HepG2 (cell line): ENCODE results near the gene RAB3C. TPM values are rescaled to one million over a fixed set of nuclear protein-coding genes. Genes with fewer than 3 reads are reported as not detected.

Experiments used
- ATAC-seq: fragments of 200-7000 bp; cut with Tn5 transposase; 3 replicates; pipeline ENCODE4 v1.9.1; 2020; ENCODE audit warnings: mild to moderate bottlenecking, moderate library complexity
- BruUV-seq: library from RNA; stranded (reverse); fragments of 400-500 nt; replicated peaks from 2 replicates; lab custom pipeline; 2021; lab: Mats Ljungman, UMichigan
- CTCF ChIA-PET: fragments of 300-600 bp; formaldehyde crosslinking; extraction: SDS; loops from one replicate; lab custom pipeline; 2021; ENCODE audit warnings: low total read pairs, inconsistent platforms, low intra/inter-chr PET ratio; lab: Yijun Ruan, JAX
- POLR2A ChIA-PET: fragments of 350-600 bp; sonication (Branson Sonifier 250); formaldehyde crosslinking; loops from one replicate; lab custom pipeline; 2020; ENCODE audit warnings: antibody characterized with exemption, inconsistent platforms; lab: Yijun Ruan, JAX
- DNase-seq: peaks from one replicate; pipeline ENCODE4 v3.0.0-alpha.2; 2015; ENCODE audit warnings: low spot score
- FAIRE-seq: peaks from 3 replicates; lab custom pipeline; 2011; peaks lifted over from hg19 to GRCh38; lab: Jason Lieb, UNC
- H2AFZ ChIP-seq: one replicate; pipeline ENCODE4 v1.6.1; 2011; ENCODE audit warnings: low read length, inconsistent platforms
- H3K27ac ChIP-seq: fragments of 300-600 bp; 3 replicates; pipeline ENCODE4 v1.8.0; 2011; ENCODE audit warnings: mixed run types, mild to moderate bottlenecking, mixed read lengths, low read length, inconsistent platforms; ENCODE audit not compliant: insufficient read depth; ENCODE audit errors: extremely low read length
- H3K27me3 ChIP-seq, 2 experiments: fragments of 200-600 bp in 1 of 2; 2 replicates in 1 of 2; 3 replicates in 1 of 2; pipeline versions ENCODE4 v1.6.0 to v1.8.0; 2011; ENCODE audit warnings: low read length in 2 of 2, mild to moderate bottlenecking in 2 of 2, moderate library complexity in 2 of 2, inconsistent platforms in 1 of 2; ENCODE audit not compliant: insufficient read depth in 2 of 2, control insufficient read depth in 1 of 2
- H3K36me3 ChIP-seq, 2 experiments: fragments of 200-600 bp in 1 of 2; replicated peaks in 1 of 2; 2 replicates in 1 of 2; 3 replicates in 1 of 2; pipeline versions ENCODE4 v1.5.1 to v1.8.0; 2011; ENCODE audit warnings: low read length in 2 of 2, inconsistent platforms in 1 of 2; ENCODE audit not compliant: insufficient read depth in 2 of 2, control insufficient read depth in 1 of 2
- H3K4me1 ChIP-seq: 2 replicates; pipeline ENCODE4 v1.5.1; 2012; ENCODE audit warnings: low read length, inconsistent platforms; ENCODE audit not compliant: insufficient read depth
- H3K4me2 ChIP-seq: 2 replicates; pipeline ENCODE4 v1.6.0; 2011; ENCODE audit warnings: low read depth, low read length, inconsistent platforms
- H3K4me3 ChIP-seq, 3 experiments: fragments of 200-600 bp in 1 of 3; sonication (generic), shearing (Covaris generic) in 1 of 3; replicated peaks in 1 of 3; 2 replicates each; pipeline ENCODE4 v1.5.1; 2011 to 2016; ENCODE audit warnings: low read length in 3 of 3, inconsistent platforms in 2 of 3, low read depth in 2 of 3, mild to moderate bottlenecking in 2 of 3, control low read depth in 1 of 3, mixed read lengths in 1 of 3; ENCODE audit not compliant: insufficient read depth in 1 of 3
- H3K79me2 ChIP-seq: one replicate; pipeline ENCODE4 v1.6.1; 2011; ENCODE audit warnings: low read length, inconsistent platforms; ENCODE audit not compliant: insufficient read depth
- H3K9ac ChIP-seq: 2 replicates; pipeline ENCODE4 v1.6.0; 2011; ENCODE audit warnings: mild to moderate bottlenecking, low read depth, low read length, inconsistent platforms; ENCODE audit not compliant: insufficient read depth
- H3K9me3 ChIP-seq: 2 replicates; pipeline ENCODE4 v1.5.1; 2012; ENCODE audit warnings: mild to moderate bottlenecking, low read length
- H4K20me1 ChIP-seq: 2 replicates; pipeline ENCODE4 v1.6.0; 2011; ENCODE audit warnings: inconsistent platforms, mild to moderate bottlenecking, low read length, moderate library complexity; ENCODE audit not compliant: insufficient read depth
- IRF2 ChIP-seq: IDR thresholded peaks from 2 replicates; pipeline ENCODE4 v1.6.1; 2018; ENCODE audit warnings: missing genetic modification reagents, missing compliant biosample characterization
- MED8 ChIP-seq: sonication (generic); formaldehyde crosslinking; IDR thresholded peaks from 2 replicates; pipeline ENCODE4 v1.8.1; 2023; ENCODE audit warnings: mild to moderate bottlenecking, missing genetic modification reagents; ENCODE audit not compliant: insufficient replicate concordance
- NR2C2 ChIP-seq: sonication (generic); formaldehyde crosslinking; IDR thresholded peaks from 2 replicates; pipeline ENCODE4 v1.4.0; 2020; ENCODE audit warnings: missing genetic modification reagents, mild to moderate bottlenecking, moderate library complexity, borderline replicate concordance
- PPARG ChIP-seq: conservative IDR thresholded peaks from 2 replicates; pipeline ENCODE4 v1.6.1; 2016; ENCODE audit warnings: missing biosample characterization, missing genetic modification reagents
- RXRB ChIP-seq: IDR thresholded peaks from 2 replicates; pipeline ENCODE4 v1.6.1; 2016; ENCODE audit warnings: borderline replicate concordance, missing genetic modification reagents, missing compliant biosample characterization
- SALL2 ChIP-seq: sonication (generic); formaldehyde crosslinking; IDR thresholded peaks from 2 replicates; pipeline ENCODE4 v1.8.1; 2023; ENCODE audit warnings: mild to moderate bottlenecking, missing genetic modification reagents, inconsistent platforms
- ZNF652 ChIP-seq: IDR thresholded peaks from 2 replicates; pipeline ENCODE4 v1.6.1; 2016; ENCODE audit warnings: low read depth, borderline replicate concordance
- ZNF839 ChIP-seq: sonication (generic); formaldehyde crosslinking; IDR thresholded peaks from 2 replicates; pipeline ENCODE4 v1.4.0; 2020; ENCODE audit warnings: missing genetic modification reagents, mild to moderate bottlenecking, borderline replicate concordance
- ZNF850 ChIP-seq: sonication (generic); formaldehyde crosslinking; conservative IDR thresholded peaks from 2 replicates; pipeline ENCODE4 v1.9.0; 2021; ENCODE audit warnings: mild to moderate bottlenecking, missing genetic modification reagents
- WGBS: methylation state at CpG from one replicate; pipeline ENCODE4 v1.1.6; 2017; ENCODE audit warnings: low lambda C conversion rate; 5-methylcytosine and 5-hydroxymethylcytosine counted together
- in situ Hi-C: cut with HindIII; loops from 2 replicates; pipeline ENCODE4 v1.10.0; 2017; ENCODE audit warnings: low pct_unique_long_range_greater_than_20kb; ENCODE audit not compliant: extremely low pct_ligation_motif_present
- intact Hi-C: fragments of 100-400 bp; cut with micrococcal nuclease; formaldehyde crosslinking; loops from one replicate; pipeline ENCODE4 v1.10.0; 2022; ENCODE audit not compliant: unreplicated experiment
- polyA plus RNA-seq, 8 experiments: library from polyadenylated mRNA; depleted of rRNA in 3 of 8; stranded (reverse) in 7 of 8; unstranded in 1 of 8; fragments of >200 nt; fragmentation: Illumina TruSeq in 4 of 8; extraction: Trizol in 4 of 8; gene quantifications; 2 replicates each; pipeline versions ENCODE4 v1.2.1 to v1.2.3, GENCODE V29; 2011 to 2016; ENCODE audit warnings: low read depth in 4 of 8, missing spikeins in 1 of 8, mixed read lengths in 1 of 8; ENCODE audit not compliant: insufficient read depth in 1 of 8
- total RNA-seq, 5 experiments: library from RNA; depleted of rRNA; stranded (reverse); fragments of >200 nt; fragmentation: Illumina TruSeq; extraction: Trizol; gene quantifications; 2 replicates each; pipeline ENCODE4 v1.2.3, GENCODE V29; 2016; ENCODE audit warnings: low read depth in 1 of 5
- TF ChIP-seq, protein P1 (sequence below): sonication (generic); formaldehyde crosslinking; IDR thresholded peaks from 2 replicates; pipeline ENCODE4 v1.5.0; 2020; ENCODE audit warnings: mild to moderate bottlenecking, missing genetic modification reagents

Gene RAB3C
- total and polyA plus RNA-seq, 2 of the 13 experiments (the other 11 are each of a cell fraction or from before 2014, with no cell fraction given), result not detected

DNA sequence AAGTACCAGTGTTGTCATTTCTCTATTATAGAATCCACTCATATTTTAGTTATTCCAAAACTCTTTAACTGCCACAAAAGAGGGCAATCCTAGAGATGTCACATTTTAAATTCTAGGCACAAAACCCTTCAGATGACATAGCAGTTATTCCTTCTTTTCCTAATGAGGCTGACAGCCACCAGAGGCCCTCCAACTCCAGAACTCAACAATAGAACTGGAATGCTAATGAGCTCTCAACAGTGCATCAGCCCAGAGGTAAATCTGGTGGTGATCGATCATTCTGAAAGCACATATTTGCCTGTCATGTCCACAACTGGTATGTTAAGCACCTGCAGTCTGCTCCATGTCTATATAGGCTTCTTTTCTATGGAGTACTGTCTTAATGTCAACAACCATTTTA is 40.2 kb upstream of the RAB3C start (continued):
- TF ChIP-seq PPARG (no peak), SALL2 (CRISPR knock-in tag) (no peak), MED8 (no peak), ZNF652 (no peak), NR2C2 (CRISPR knock-in tag) (no peak), RXRB (CRISPR knock-in tag) (no peak), ZNF839 (CRISPR knock-in tag) (no peak), IRF2 (CRISPR knock-in tag) (no peak)

DNA sequence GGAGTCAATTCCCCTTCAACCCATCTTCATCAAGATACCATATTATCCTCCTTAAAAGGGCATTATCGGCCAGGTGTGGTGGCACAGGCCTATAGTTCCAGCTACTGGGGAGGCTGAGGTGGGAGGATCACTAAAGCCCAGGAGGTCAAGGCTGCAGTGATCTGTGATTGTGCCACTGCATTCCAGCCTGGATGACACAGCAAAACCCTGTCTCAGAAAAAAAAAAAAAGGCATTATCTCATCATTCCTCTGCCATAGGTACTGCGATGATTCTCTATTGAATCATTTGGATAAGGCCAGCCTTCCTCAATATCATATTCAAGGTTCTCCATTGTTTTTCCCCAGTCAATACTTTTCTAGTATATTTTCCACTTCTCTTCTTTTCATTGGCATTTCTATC is 39.2 kb upstream of the RAB3C start:
- BruUV-seq, result no TSS peak

More for the DNA sequence above, 39.2 kb upstream of the RAB3C start:
- TF ChIP-seq, protein P1, sequence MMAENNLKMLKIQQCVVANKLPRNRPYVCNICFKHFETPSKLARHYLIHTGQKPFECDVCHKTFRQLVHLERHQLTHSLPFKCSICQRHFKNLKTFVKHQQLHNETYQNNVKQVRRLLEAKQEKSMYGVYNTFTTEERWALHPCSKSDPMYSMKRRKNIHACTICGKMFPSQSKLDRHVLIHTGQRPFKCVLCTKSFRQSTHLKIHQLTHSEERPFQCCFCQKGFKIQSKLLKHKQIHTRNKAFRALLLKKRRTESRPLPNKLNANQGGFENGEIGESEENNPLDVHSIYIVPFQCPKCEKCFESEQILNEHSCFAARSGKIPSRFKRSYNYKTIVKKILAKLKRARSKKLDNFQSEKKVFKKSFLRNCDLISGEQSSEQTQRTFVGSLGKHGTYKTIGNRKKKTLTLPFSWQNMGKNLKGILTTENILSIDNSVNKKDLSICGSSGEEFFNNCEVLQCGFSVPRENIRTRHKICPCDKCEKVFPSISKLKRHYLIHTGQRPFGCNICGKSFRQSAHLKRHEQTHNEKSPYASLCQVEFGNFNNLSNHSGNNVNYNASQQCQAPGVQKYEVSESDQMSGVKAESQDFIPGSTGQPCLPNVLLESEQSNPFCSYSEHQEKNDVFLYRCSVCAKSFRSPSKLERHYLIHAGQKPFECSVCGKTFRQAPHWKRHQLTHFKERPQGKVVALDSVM (CRISPR knock-in tag), result peak; percentile 61
- TF ChIP-seq ZNF850 (CRISPR knock-in tag), result no peak
- 50% methylated on average over 2 of the region's 2 CpGs for WGBS
- H3K36me3 ChIP-seq, result no peaks in the 10 kb centered on the region
- H2AFZ ChIP-seq, result no peak overlapping the region
- H3K27me3 ChIP-seq, result no peaks in the 10 kb centered on the region
- no peak for DNase-seq
- no peaks in the 10 kb centered on the region for H3K9me3 ChIP-seq
- H3K27ac ChIP-seq, result no peak overlapping the region
- in situ Hi-C loops, result no loop called here
- ChIA-PET CTCF (no interaction called here), POLR2A (no interaction called here)
- FAIRE-seq, result no peak
- H3K4me3 ChIP-seq, result no peak overlapping the region
- intact Hi-C loops, result no loop called here
- no peaks in the 10 kb centered on the region for H4K20me1 ChIP-seq
- no peaks in the 10 kb centered on the region for H3K4me1 ChIP-seq
- no peaks in the 10 kb centered on the region for H3K79me2 ChIP-seq
- no peak overlapping the region for H3K4me2 ChIP-seq
- no peak for ATAC-seq
- H3K9ac ChIP-seq, result no peak overlapping the region
